ENCODE results near the gene BRPF3.

The BRPF3 gene

GRCh38 chr6:36196113-36196879 is at the start of gene BRPF3:
Gene BRPF3, plus strand, starts transcription at chr6:36196744. Its CDS starts 3,579 bp downstream, at chr6:36200323.
- DNase-seq, result peak; percentile 78

GRCh38 chr6:36147294-36147693 is 49.2 kb upstream of the BRPF3 start:
- no peak for DNase-seq

DNA sequence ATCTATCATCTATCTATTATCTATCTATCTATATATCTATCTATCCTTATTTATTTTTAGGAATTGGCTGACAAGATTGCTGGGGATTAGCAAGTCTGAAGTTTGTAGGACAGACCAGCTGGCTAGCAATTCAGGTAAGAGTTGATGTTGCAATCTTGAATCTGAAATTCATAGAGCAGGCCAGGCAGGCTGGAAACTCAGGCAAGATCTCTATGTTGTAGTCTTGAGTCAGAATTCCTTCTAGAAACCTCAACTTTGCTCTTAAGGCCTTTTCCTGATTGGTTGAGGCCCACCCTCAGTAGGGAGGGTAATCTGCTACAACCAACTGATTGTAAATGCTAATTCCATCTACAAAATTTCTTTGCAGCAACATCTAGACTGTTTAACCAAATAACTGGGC is 47.1 kb upstream of the BRPF3 start:
- DNase-seq, result no peak

GRCh38 chr6:36150283-36150682 is 46.3 kb upstream of the BRPF3 start:
- no peak for DNase-seq

DNA sequence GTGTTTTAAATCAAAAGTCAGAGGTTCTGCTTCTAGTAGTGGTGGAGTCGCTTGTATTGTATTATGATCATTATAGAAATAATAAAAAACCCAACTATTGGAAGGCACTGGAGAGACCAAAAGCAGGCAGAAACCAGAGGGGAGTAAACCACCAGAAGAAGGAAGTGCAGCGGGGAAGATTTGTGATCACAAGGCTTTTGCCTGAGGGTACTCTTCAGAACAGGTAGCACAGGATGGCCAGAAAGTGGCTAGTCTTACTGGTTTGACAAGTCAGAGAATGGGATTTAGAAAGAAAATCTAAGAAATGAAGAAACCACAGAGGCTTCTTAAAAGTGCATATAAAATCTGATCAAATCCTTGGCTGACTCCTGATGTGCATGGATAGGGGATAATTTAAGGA is 42.3 kb upstream of the BRPF3 start:
- DNase-seq, result no peak

DNA sequence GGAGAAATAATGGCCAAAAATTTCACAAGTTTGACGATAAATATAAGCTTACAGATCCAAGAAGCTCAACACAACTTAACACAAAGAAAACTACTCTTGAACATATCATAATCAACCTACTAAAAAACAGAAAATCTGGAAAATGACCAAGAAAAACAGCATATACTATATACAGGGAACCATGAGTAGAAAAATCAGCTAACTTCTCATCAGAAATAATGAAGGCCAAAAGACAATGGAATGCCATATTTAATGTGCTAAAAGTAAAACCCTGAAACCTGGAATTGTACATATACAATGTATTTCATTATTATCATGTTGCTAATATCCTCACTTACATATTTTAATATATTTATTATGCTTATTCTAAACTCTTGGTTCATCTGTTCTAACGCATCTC is 40.9 kb upstream of the BRPF3 start:
- no peak for DNase-seq

DNA sequence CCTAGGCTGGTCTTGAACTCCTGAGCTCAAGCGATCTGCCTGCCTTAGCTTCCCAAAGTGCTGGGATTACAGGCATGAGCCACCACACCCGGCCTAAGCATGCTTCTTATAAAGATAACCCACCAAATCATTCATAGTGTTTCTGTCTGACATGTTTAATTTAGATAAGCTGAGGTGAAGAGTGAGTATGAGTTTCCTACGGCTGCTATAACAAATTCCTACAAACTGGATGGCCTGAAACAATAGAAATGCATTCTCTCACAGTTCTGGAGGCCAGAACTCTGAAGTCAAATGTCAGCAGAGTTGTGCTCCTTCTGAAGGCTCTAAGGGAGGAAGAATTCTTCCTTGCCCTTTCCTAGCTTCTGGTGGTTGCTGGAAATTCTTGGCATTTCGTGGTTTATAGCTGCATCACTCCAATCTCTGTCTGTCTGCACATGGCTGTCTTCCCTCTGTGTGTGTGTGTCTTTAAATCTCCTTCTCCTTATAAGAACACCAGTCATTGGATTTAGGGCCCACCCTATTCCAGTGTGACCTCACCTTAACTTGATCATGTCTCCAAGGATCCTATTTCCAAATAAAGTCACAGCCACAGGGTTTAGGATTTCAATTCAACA is 36.3 kb upstream of the BRPF3 start:
- DNase-seq, result no peak

DNA sequence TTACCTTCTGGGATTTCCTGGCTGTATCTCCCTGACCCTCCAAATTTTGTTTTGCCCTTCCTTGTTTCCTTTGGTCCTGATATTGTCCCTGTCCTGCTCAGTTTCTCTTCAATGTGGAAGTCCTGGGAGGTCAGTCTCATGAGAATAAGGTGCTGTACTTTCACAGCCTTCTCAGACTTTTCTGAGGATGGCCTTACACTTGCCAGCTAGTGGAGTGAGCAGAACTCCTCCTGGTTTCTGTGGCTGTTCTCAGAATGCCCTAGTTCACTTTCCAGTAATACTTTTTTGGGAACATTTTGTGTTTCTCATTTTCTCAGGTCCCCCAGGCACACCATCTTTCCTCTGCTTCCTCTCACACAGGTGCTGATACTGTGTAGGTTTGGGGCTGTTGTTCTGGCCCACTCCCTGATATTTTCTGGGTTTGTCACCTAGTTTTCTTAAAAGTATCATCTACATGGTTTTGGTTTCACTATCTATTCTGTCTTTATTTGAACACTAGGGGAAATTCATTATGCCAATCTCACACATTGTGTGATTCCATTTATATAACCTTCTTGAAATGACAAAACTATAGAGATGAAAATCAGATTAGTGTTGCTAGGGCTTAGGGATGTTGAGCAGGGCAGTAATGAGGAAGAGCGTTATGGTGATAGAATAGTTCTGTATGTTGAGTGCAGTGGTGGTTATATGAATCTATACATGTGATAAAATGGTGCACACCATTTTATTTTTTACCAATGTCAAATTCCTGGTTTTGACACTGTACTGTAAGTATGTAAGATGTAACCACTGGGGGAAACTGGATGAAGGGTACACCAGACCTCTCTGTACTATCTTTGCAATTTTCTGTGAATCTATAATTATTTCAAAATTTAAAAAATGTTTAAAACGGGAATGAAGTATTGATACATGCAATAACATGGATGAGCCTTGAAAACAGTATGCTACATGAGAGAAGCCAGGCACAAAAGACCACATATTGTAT is 27.2 kb upstream of the BRPF3 start:
- DNase-seq, result no peak

GRCh38 chr6:36170704-36171103 is 25.8 kb upstream of the BRPF3 start:
- DNase-seq, result no peak

DNA sequence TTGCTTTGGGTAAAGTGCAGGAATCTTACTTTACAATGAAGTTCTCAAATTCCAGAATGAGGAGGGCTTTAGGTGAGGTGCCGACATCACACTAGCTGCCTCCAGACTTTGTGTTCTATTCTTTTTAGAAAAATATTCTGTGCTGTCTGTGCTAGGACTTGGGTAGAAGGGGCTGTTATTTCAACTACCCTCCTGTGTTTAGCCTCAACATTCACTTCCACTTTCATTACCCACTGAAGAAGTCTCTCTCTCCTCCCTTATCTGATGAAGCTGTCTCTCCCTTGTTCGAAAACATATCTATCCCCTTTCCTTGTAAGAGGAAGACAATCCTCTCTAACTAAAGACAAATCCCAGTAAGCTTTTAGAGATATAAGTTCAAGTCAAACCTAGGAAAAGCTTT is 25.0 kb upstream of the BRPF3 start:
- no peak for DNase-seq

GRCh38 chr6:36177166-36177565 is 19.4 kb upstream of the BRPF3 start:
- DNase-seq, result no peak

DNA sequence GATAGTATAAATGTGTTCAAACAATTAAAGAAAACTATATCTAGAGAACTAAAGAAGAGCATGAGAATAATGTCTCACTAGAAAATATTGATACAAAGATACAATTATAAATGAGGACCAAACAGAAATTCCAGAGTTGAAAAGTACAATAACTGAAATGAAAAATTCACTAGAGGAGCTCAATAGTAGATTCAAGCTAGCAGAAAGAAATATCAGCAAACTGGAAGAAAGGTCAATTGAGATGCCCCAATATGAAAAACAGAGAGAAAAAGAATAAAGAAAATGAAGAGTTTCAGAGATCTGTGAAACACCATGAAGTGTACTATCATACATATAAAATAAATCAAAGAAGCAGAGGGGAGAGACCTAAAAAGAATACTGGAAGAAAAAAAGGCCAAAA is 18.0 kb upstream of the BRPF3 start:
- no peak for DNase-seq

GRCh38 chr6:36180126-36180525 is 16.4 kb upstream of the BRPF3 start:
- DNase-seq, result no peak

DNA sequence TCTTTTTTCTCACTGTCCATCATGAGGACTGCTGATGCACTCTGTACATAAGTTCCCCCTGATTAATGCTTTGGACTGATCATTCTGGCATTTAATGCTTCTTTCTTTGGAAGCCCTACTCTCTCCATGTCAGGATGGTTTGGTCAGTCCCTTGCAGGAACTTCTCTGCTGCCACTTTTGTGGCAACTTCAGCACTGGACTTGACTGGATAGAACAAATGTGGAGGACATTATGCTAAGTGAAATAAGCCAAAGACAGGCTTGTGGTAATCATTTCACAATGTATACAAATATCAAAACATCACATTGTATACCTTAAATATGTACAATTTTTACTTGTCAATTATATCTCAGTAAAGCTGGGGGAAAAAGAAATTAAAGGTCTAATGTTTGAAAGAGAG is 12.2 kb upstream of the BRPF3 start:
- no peak for DNase-seq

DNA sequence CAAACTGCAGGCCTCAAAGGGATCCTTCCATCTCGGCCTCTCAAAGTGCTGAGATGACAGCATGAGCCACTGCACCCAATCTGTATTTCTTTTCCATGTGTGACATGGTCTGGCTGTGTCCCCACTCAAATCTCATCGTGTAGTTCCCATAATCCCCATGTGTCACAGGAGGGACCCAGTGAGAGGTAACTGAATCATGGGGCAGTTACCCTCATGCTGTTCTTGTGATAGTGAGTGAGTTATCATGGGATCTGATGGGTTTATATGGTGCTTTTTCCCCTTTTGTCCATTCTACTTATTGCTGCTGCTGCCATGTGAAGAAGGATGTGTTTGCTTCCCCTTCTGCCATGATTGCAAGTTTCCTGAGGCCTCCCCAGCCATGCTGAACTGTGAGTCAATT is 10.3 kb upstream of the BRPF3 start:
- DNase-seq, result no peak

GRCh38 chr6:36187446-36187845 is 9.1 kb upstream of the BRPF3 start:
- DNase-seq, result no peak

- DNase-seq, result no peak
Measured at GRCh38 chr6:36195471-36196112, 952 bp upstream of the BRPF3 start.

DNA sequence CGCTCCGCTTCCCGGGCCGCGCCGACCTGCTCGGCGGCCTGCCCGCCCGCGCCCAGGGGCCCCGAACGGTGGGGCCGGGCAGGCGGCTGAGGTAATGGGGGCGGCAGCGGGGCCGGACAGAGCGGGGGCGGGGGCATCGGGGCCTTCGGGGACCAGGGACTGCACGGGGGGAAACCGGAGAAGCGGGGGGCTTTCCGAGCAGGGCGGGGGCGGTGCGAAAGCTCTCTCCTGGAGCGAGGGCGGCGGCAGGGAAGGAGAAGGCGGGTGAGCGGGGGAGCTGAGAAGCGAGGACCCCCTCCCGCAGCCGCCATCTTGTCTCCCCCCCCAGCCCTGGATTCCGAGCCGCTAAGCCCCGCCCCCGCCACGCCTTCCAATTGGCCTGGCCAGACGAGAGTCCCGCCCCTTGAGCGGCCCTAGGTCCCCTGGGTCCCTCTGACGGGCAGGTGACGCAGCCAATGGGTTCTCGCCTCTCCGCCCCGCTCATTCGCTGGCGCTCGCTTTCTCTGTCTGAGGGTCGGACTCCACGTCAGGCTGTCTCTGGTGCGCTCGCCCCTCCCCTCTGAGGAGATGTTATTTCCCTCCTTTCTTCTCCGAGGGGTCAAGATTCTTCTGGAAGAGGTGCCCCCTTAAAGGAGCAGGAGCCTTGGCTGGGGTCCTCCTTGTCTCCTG is 470 bp downstream of the BRPF3 start:
- DNase-seq, result peak; percentile 100

DNA sequence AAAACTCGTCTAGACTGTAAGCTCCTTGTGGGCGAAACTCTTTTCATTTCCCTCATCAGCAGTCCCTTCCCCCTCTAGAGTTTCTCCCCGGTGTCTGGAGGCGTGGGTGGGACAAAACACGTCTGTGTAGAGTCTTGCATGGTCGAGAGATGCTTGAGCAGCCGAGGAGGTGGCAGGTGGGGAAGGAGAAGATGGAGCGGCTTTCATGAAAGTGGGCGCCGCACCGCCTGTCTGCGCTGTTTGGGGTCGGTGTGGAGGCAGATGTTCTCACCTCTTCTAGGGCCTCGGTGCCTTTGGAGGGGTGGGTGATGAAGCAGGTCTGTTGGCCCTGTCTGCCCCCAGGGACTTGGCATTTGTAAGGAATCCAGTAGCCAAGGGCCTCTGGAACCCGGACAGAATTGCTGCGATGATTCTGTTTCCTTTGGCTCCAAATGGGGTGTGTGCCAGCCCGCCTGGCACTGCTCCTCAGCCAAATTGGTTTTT is 1.2 kb downstream of the BRPF3 start:
- DNase-seq, result no peak

DNA sequence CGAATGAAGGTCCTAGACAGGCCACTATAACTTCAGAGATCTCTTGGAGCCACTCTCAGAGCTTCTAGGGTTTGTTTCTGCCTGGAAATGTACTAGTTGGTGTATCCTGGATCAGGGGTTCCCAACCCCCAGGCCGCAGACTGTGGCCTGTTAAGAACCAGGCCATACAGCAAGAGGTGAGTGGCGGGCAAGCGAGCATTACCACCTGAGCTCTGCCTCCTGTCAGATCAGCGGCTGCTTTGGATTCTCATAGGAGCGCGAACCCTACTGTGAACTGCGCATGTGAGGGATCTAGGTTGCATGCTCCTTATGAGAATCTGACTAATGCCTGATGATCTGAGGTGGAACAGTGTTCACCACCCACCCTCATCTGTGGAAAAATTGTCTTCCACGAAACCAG is 2.4 kb downstream of the BRPF3 start:
- DNase-seq, result no peak

DNA sequence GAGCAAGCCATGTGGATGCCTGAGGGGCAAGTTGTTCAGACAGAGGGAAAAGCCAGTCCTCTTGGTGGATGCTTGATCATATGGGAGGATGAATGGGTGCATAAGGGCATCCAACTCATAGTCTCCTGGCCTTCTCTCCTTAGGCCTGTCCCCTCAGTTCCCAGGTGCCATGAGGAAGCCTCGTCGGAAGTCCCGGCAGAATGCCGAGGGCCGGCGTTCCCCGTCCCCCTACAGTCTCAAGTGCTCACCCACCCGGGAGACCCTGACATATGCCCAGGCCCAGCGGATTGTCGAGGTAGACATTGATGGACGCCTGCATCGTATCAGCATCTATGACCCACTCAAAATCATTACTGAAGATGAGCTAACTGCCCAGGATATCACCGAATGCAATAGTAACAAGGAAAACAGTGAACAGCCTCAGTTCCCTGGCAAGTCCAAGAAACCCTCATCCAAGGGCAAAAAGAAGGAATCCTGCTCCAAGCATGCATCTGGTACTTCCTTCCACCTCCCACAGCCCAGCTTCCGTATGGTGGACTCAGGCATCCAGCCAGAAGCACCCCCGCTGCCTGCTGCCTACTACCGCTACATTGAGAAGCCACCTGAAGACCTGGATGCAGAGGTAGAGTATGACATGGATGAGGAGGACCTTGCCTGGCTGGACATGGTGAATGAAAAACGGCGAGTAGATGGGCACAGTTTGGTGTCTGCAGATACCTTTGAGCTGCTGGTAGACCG is 3.8 kb downstream of the BRPF3 start:
- no peak for DNase-seq

All from stimulated activated CD4-positive, alpha-beta T cell treated with anti-CD3 and anti-CD28 coated beads, Interleukin-4, amount 100 ng/mL, for 24 hours (primary cell).